NCI-H2196 treated with DMSO at 0.1 percent for 48 hours (cell line): ENCODE results near the gene BSN.

ENCODE experiments used
- DNase-seq: peaks from one replicate; lab custom pipeline; 2025; ENCODE audit not compliant: unreplicated experiment; lab: John Stamatoyannopoulos, UW

The BSN gene

DNA sequence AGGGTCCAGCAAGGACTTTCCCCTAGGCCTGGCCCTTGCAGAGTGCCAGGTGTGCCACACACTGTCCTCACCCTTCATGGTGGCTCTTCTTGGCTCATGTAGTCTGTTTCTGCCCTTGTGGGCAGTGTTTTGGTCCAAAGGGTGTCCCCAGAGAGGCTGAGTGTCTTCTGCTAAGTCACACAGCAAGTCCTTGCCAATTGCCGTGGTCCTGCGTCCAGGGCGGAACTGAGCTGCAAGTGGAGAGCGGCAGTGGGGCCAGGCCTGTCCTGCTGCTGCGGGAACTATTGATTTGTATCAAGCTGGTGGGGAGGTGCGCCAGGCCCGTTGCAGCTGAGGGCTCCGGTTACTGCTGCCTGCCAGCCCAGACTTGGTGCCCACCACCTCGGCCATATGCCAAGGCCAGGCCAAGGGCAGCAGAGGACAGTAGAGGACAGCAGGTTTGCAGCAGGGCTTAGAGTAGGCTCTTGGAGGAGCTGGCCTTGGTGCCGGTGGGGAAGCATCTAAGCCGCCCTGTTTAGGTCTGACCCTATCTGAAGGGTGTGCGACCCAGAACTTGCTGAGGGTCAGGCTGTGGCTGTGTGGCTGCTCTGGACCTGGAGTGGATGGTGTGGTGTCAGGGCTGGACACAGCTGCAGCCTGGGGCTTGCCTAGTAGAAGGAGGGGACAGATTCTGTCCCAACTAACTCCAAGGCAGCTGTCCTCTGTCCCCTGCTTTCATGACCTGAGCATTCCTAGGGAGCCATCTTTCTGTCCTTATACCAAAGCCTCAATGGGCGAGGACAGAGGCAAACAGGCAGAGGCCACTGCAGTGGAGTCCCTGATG lies 160.7 kb downstream of the BSN start:
- DNase-seq, result no peak

DNA sequence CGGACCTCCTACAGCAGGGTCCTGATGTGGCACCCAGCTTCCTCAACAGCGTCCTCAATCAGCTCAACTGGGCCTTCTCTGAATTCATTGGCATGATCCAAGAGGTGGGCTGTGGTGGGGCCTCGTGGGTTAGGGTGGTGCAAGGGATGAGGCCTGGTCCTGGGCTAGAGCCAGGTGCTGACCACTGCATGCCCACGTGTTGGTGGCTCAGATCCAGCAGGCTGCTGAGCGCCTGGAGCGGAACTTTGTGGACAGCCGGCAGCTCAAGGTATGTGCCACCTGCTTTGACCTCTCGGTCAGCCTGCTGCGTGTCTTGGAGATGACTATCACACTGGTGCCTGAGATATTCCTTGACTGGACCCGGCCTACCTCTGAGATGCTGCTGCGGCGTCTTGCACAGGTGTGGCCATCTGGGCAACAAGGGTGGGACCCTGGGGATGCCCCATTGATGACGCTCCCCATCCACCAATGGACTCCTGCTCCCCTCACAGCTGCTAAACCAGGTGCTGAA lies 161.4 kb downstream of the BSN start:
- DNase-seq, result no peak

DNA sequence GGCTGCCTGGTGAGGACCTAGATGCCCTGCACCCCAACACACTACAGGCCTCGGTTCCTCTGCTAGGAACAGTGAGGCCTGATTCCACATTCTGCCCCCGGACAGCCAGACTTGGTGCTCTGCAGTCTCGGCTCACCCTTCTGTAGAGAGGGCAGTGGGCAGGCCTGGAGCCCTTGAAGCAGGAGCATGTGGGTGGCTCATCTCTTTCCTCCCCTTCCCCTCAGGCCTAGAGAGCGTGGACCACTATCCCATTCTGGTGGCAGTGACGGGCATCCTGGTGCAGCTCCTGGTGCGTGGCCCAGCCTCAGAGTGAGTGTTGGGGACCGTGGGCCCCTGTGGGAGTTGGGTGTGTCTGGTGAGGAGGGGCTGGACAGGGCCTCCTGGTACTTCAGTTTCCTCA lies 161.9 kb downstream of the BSN start:
- DNase-seq, result no peak

DNA sequence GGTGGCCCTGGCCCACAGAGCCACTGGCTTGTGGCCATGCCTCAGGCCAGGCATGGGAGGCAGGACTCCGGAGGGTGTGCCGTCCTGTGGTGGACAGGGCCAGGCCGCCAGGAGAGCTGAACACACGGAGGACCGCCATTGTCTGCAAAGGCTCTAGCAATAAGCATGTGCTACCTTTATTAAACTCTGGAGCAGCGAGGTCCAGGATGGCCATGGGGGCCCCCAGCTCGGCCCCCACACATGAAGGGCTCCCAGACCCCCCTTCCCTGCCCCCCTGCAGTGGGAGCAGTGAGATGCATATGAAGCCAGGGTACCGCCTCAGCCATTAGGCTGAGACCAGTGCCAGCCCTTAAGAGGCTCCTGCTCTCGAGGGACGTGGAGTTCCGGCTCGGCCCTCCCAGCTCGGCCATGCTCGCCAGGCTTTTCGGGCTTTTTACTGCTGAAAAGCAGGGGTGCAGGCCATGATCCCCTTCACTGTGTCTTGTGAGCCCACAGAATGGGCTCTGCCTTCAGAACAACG lies 162.5 kb downstream of the BSN start:
- no peak for DNase-seq

GRCh38 chr3:49717211-49717958 lies 163.1 kb downstream of the BSN start:
- no peak for DNase-seq

DNA sequence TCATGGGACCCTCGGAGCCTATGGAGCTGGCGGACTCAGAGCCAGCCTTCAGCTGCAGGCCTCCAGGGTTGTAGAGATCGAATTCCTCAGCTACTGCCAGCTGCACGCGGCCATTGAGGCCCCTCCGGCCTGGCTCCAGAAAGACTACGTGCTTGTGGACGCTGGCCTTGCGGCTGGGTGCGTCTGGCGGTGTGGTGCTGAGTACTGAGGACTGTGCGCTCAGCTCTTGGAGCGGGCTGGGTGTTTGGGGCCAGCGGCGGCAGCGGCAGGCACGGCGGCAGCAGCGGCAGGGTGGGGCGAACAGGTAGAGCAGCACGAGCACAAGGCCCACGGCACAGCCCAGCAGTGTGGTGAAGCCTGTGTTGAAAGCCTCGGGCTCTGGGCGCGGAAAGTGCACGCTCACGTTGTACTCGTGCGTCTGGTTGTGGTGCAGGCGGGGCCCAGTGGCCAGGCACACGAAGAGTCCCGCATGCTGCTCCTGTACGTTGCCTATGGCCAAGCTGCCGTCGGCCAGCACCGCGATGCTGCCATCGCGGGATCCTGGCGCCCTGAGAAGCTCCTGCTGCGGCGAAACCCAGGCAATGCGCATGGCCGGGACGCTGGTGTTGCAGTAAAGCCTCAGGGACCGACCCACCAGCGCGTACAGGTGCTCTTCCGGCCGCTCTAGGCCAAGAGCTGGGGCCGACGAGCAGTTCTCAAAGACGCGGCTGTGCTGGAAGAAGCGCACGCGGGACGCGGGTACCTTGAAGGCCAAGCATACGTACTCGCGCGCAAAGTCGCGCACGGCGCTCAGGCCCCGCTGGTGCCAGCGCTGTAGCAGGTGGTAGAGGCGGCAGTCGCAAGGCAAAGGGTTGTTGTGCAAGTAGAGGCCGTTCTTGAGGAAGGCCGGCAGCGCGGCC lies 163.9 kb downstream of the BSN start:
- DNase-seq, result no peak

DNA sequence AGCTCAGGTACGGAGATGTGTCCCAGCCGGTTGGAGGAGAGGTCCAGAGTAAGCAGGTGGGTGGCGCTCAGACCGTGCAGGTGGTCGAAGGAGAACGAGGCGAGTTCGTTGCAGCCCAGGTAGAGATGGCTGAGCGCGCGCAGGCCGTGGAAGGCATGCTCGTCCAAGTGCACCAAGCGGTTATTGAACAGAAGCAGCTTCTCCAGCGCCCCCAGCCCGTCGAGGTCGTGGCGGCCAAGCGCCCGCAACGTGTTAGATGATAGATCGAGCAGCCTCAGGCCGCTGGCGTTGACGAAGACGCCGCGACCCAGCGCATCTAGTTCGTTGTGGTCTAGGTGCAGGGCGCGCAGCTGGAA lies 164.6 kb downstream of the BSN start:
- DNase-seq, result no peak

DNA sequence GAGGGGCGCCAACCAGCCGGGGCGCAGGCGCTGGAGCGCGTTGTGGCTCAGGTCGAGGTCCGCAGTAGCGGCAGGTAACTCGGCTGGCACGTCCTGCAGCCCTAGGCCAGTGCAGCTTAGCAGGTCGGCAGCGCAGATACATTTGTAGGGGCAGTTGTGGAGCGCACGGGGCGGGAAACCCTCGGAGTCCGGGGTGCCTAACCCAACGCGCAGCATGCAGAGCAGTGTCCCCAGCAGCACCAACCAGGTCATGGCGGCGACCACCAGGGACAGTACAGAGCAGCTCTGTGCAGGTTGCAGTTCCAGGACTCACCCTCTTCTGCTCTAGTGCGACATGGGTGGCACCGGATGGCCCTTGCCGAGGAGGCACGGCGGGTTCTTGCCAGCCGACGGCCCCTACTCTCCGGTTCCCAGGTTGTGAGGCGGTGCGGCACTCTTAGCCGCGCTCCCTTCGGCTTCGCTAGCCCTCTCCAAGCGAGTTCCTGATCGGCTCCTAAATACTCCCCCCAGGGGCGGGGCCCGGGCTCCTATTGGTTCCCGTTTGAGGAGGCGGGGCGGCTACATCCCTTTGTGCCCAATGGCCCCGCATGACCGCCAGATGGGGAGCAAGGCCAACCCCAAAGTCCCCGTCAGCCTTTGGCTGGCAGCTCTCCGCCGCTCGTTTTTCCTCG lies 165.1 kb downstream of the BSN start, which contains the start of gene AMIGO3:
AMIGO3 (minus strand) TSS at position 471 of the 671 bp plus-strand sequence; CDS start at position 252, 219 bp downstream.
- peak; percentile 65 for DNase-seq
